ENCODE results near the gene SPACA7.

GRCh38 chr13:112346173-112346898, 29.8 kb upstream of the SPACA7 start:
- TF ChIP-seq POLR2A (IDR thresholded peaks at IDR 0.05) (no peak), CTCF (IDR thresholded peaks at IDR 0.05) (no peak)
